Mesothelial cell of epicardium (in vitro differentiated cells): Measurements from ENCODE around the gene ARF3. TPM values are rescaled to one million over a fixed set of nuclear protein-coding genes. Genes with fewer than 3 reads are reported as not detected.
A peak's percentile ranks its signal among the peaks of the same experiment; 100 is the strongest.

ENCODE experiments used
- DNase-seq, 2 experiments: peaks; one replicate each; pipeline ENCODE4 v3.0.0; 2021; ENCODE audit warnings: low spot score in 2 of 2; ENCODE audit not compliant: unreplicated experiment in 2 of 2
- H3K27ac Mint-ChIP-seq: 2 replicates; pipeline ENCODE4 v1.8.0; 2021; ENCODE audit warnings: mixed read lengths
- H3K27me3 Mint-ChIP-seq: 2 replicates; pipeline ENCODE4 v1.8.0; 2021; ENCODE audit warnings: low read depth, mixed read lengths
- H3K36me3 Mint-ChIP-seq: 2 replicates; pipeline ENCODE4 v1.8.0; 2021; ENCODE audit warnings: mixed read lengths
- H3K4me1 Mint-ChIP-seq: 2 replicates; pipeline ENCODE4 v1.8.0; 2021; ENCODE audit warnings: mixed read lengths
- H3K4me3 Mint-ChIP-seq: 2 replicates; pipeline ENCODE4 v1.8.0; 2021; ENCODE audit warnings: mild to moderate bottlenecking, moderate library complexity, mixed read lengths
- H3K9me3 Mint-ChIP-seq: 2 replicates; pipeline ENCODE4 v1.8.0; 2021; ENCODE audit warnings: mixed read lengths
- CTCF ChIP-seq: fragments of 200-600 bp; sonication (generic); IDR thresholded peaks from one replicate; pipeline ENCODE4 v1.5.0; 2021; ENCODE audit warnings: antibody characterized with exemption; ENCODE audit not compliant: unreplicated experiment
- total RNA-seq: library from RNA; stranded (reverse); gene quantifications from 3 replicates; pipeline ENCODE4 v1.2.1, GENCODE V29; 2021

ARF3 gene
- total RNA-seq, 1 donor from 2014 or later: 123 TPM

GRCh38 chr12:48970702-48971334 is 13.5 kb upstream of the ARF3 start:
- Mint-ChIP-seq H3K4me1 (peaks cover 29% of the 10 kb centered on the region), H3K4me3 (peak overlapping the region; percentile 74), H3K36me3 (no peaks in the 10 kb centered on the region), H3K27me3 (peaks cover 83% of the 10 kb centered on the region), H3K27ac (no peak overlapping the region), H3K9me3 (no peaks in the 10 kb centered on the region)
- DNase-seq: no peak
- TF ChIP-seq CTCF: no peak

GRCh38 chr12:48969833-48970701 is 12.8 kb upstream of the ARF3 start:
- TF ChIP-seq CTCF: no peak
- no peak for DNase-seq
- peak overlapping the region; percentile 74 for H3K4me3 Mint-ChIP-seq
- no peak overlapping the region for H3K27ac Mint-ChIP-seq
- H3K27me3 Mint-ChIP-seq: peaks cover 83% of the 10 kb centered on the region
- H3K4me1 Mint-ChIP-seq: peaks cover 29% of the 10 kb centered on the region
- H3K36me3 Mint-ChIP-seq: no peaks in the 10 kb centered on the region
- H3K9me3 Mint-ChIP-seq: no peaks in the 10 kb centered on the region

- peaks cover 75% of the 10 kb centered on the region for H3K27me3 Mint-ChIP-seq
- peaks cover 29% of the 10 kb centered on the region for H3K4me1 Mint-ChIP-seq
- H3K4me3 Mint-ChIP-seq: peak overlapping the region; percentile 20
- no peak for TF ChIP-seq CTCF
- no peaks in the 10 kb centered on the region for H3K9me3 Mint-ChIP-seq
- no peak for DNase-seq
- H3K27ac Mint-ChIP-seq: no peak overlapping the region
- H3K36me3 Mint-ChIP-seq: no peaks in the 10 kb centered on the region
Measured at GRCh38 chr12:48969160-48969771, 12.0 kb upstream of the ARF3 start.

GRCh38 chr12:48968467-48968866 is 11.2 kb upstream of the ARF3 start:
- H3K9me3 Mint-ChIP-seq: no peaks in the 10 kb centered on the region
- H3K27me3 Mint-ChIP-seq: peaks cover 70% of the 10 kb centered on the region
- H3K4me3 Mint-ChIP-seq: no peak overlapping the region
- H3K36me3 Mint-ChIP-seq: no peaks in the 10 kb centered on the region
- H3K27ac Mint-ChIP-seq: no peak overlapping the region
- H3K4me1 Mint-ChIP-seq: peaks cover 29% of the 10 kb centered on the region
- DNase-seq: no peak
- TF ChIP-seq CTCF: no peak

GRCh38 chr12:48967991-48968390 is 10.7 kb upstream of the ARF3 start:
- no peak for TF ChIP-seq CTCF
- peaks cover 65% of the 10 kb centered on the region for H3K27me3 Mint-ChIP-seq
- H3K27ac Mint-ChIP-seq: no peak overlapping the region
- DNase-seq: no peak
- no peaks in the 10 kb centered on the region for H3K36me3 Mint-ChIP-seq
- no peaks in the 10 kb centered on the region for H3K9me3 Mint-ChIP-seq
- H3K4me1 Mint-ChIP-seq: peaks cover 29% of the 10 kb centered on the region
- no peak overlapping the region for H3K4me3 Mint-ChIP-seq
